Effector memory CD8-positive, alpha-beta T cell (primary cell): ENCODE results near the gene APOBEC3F.
"Not testable (repeated sequence)": the region's sequence is repeated elsewhere in the genome, so short reads cannot be mapped to it uniquely, and the experiment has no call there.

Experiments used
- ATAC-seq: fragments of 150-1000 bp; cut with Tn5 transposase; replicated peaks from 2 replicates; pipeline ENCODE4 v1.10.0; 2021; ENCODE audit warnings: mild to moderate bottlenecking, moderate library complexity
- DNase-seq, 3 experiments: peaks; one replicate each; pipeline ENCODE4 v3.0.0; 2021
- H3K27ac Mint-ChIP-seq, 2 donors: one replicate each; pipeline ENCODE4 v1.8.0; 2022; ENCODE audit warnings: mild to moderate bottlenecking in 2 of 2, mixed read lengths in 2 of 2, moderate library complexity in 2 of 2
- H3K27me3 Mint-ChIP-seq, 2 donors: one replicate each; pipeline ENCODE4 v1.8.0; 2022; ENCODE audit warnings: mixed read lengths in 2 of 2
- H3K36me3 Mint-ChIP-seq: one replicate; pipeline ENCODE4 v1.8.0; 2022; ENCODE audit warnings: mild to moderate bottlenecking, moderate library complexity, mixed read lengths; ENCODE audit not compliant: insufficient read depth
- H3K4me1 Mint-ChIP-seq, 2 donors: one replicate each; pipeline ENCODE4 v1.8.0; 2022; ENCODE audit warnings: low read depth in 2 of 2, mixed read lengths in 2 of 2
- H3K4me3 Mint-ChIP-seq, 2 donors: one replicate each; pipeline ENCODE4 v1.8.0; 2022; ENCODE audit warnings: mild to moderate bottlenecking in 2 of 2, mixed read lengths in 2 of 2, moderate library complexity in 2 of 2
- H3K9me3 Mint-ChIP-seq, 2 donors: one replicate each; pipeline ENCODE4 v1.8.0; 2022; ENCODE audit warnings: mixed read lengths in 2 of 2

The APOBEC3F gene

GRCh38 chr22:39039306-39040126 lies 1.1 kb upstream of the APOBEC3F start:
- ATAC-seq (no peak), DNase-seq (no peak)
- Mint-ChIP-seq H3K27ac (peak overlapping the region; percentile 92 to 94), H3K9me3 (no peaks in the 10 kb centered on the region), H3K27me3 (no peaks in the 10 kb centered on the region), H3K4me3 (peak overlapping the region; percentile 87 to 90), H3K36me3 (peaks cover 29% of the 10 kb centered on the region), H3K4me1 (peaks cover 28% of the 10 kb centered on the region in 2 donors)

- not testable (repeated sequence) for ATAC-seq, DNase-seq, H3K9me3 Mint-ChIP-seq, H3K27me3 Mint-ChIP-seq
- Mint-ChIP-seq H3K4me1 (peaks cover 31 to 32% of the 10 kb centered on the region in 2 donors), H3K4me3 (peak overlapping the region; percentile 87 to 90), H3K36me3 (peaks cover 29% of the 10 kb centered on the region), H3K27ac (peak overlapping the region; percentile 92 to 94)
Observed at GRCh38 chr22:39040155-39040537, 518 bp upstream of the APOBEC3F start.

GRCh38 chr22:39041908-39042307 lies 1.2 kb downstream of the APOBEC3F start:
- H3K4me3 Mint-ChIP-seq: peak overlapping the region; percentile 87 to 90
- peaks cover 36% of the 10 kb centered on the region for H3K36me3 Mint-ChIP-seq
- H3K27me3 Mint-ChIP-seq: no peaks in the 10 kb centered on the region
- DNase-seq: no peak
- ATAC-seq: no peak
- H3K4me1 Mint-ChIP-seq: peaks cover 47% of the 10 kb centered on the region in 2 donors
- peak overlapping the region; percentile 92 to 94 for H3K27ac Mint-ChIP-seq
- H3K9me3 Mint-ChIP-seq: no peaks in the 10 kb centered on the region

GRCh38 chr22:39043063-39043462 lies 2.4 kb downstream of the APOBEC3F start:
- Mint-ChIP-seq H3K4me1 (peaks cover 47% of the 10 kb centered on the region in 2 donors), H3K27ac (peak overlapping the region; percentile 92 to 94), H3K36me3 (peaks cover 36% of the 10 kb centered on the region)
- not testable (repeated sequence) for H3K9me3 Mint-ChIP-seq, H3K4me3 Mint-ChIP-seq, H3K27me3 Mint-ChIP-seq, DNase-seq, ATAC-seq

GRCh38 chr22:39045136-39045535 lies 4.5 kb downstream of the APOBEC3F start:
- H3K4me3 Mint-ChIP-seq, H3K27me3 Mint-ChIP-seq, ATAC-seq, H3K9me3 Mint-ChIP-seq, DNase-seq: not testable (repeated sequence)
- Mint-ChIP-seq H3K36me3 (peaks cover 36% of the 10 kb centered on the region), H3K4me1 (peaks cover 35 to 37% of the 10 kb centered on the region in 2 donors), H3K27ac (peak overlapping the region; percentile 60 to 86)

- peak overlapping the region in 1 of 2 donors; percentile 32 for H3K27ac Mint-ChIP-seq
- not testable (repeated sequence) for H3K4me3 Mint-ChIP-seq, ATAC-seq, H3K9me3 Mint-ChIP-seq, DNase-seq, H3K27me3 Mint-ChIP-seq
- peaks cover 12% of the 10 kb centered on the region for H3K36me3 Mint-ChIP-seq
- H3K4me1 Mint-ChIP-seq: peaks cover 19 to 23% of the 10 kb centered on the region in 2 donors
Observed at GRCh38 chr22:39049486-39049885, 8.8 kb downstream of the APOBEC3F start.

GRCh38 chr22:39051844-39052495 lies 11.3 kb downstream of the APOBEC3F start:
- peak overlapping the region in 1 of 2 donors; percentile 69 for H3K27ac Mint-ChIP-seq
- not testable (repeated sequence) for H3K27me3 Mint-ChIP-seq

GRCh38 chr22:39055658-39056057 lies 15.0 kb downstream of the APOBEC3F start:
- H3K9me3 Mint-ChIP-seq: no peaks in the 10 kb centered on the region
- no peak overlapping the region for H3K4me3 Mint-ChIP-seq
- H3K27me3 Mint-ChIP-seq: no peaks in the 10 kb centered on the region
- ATAC-seq (no peak), DNase-seq (no peak)
- H3K36me3 Mint-ChIP-seq: peaks cover 5% of the 10 kb centered on the region
- no peak overlapping the region for H3K27ac Mint-ChIP-seq
- H3K4me1 Mint-ChIP-seq: peaks cover 0 to 2% of the 10 kb centered on the region in 2 donors

More at GRCh38 chr22:39051844-39052495, 11.3 kb downstream of the APOBEC3F start:
- H3K36me3 Mint-ChIP-seq, H3K4me3 Mint-ChIP-seq, H3K4me1 Mint-ChIP-seq, H3K9me3 Mint-ChIP-seq, DNase-seq, ATAC-seq: not testable (repeated sequence)

GRCh38 chr22:39061290-39061689 lies 20.6 kb downstream of the APOBEC3F start:
- not testable (repeated sequence) for H3K4me1 Mint-ChIP-seq, ATAC-seq, DNase-seq, H3K4me3 Mint-ChIP-seq, H3K27me3 Mint-ChIP-seq, H3K36me3 Mint-ChIP-seq, H3K9me3 Mint-ChIP-seq, H3K27ac Mint-ChIP-seq

GRCh38 chr22:39061951-39062350 lies 21.3 kb downstream of the APOBEC3F start:
- H3K36me3 Mint-ChIP-seq, H3K27me3 Mint-ChIP-seq, H3K9me3 Mint-ChIP-seq, H3K4me1 Mint-ChIP-seq, H3K27ac Mint-ChIP-seq, DNase-seq, H3K4me3 Mint-ChIP-seq, ATAC-seq: not testable (repeated sequence)

- not testable (repeated sequence) for H3K4me3 Mint-ChIP-seq, H3K4me1 Mint-ChIP-seq, H3K27me3 Mint-ChIP-seq, DNase-seq, H3K36me3 Mint-ChIP-seq, H3K9me3 Mint-ChIP-seq
- peak; percentile 29 for ATAC-seq
- H3K27ac Mint-ChIP-seq: peak overlapping the region in 1 of 2 donors; percentile 33
Observed at GRCh38 chr22:39063904-39064303, 23.2 kb downstream of the APOBEC3F start.

GRCh38 chr22:39066442-39067276 lies 26.0 kb downstream of the APOBEC3F start:
- H3K9me3 Mint-ChIP-seq, H3K4me3 Mint-ChIP-seq, DNase-seq, H3K4me1 Mint-ChIP-seq, H3K36me3 Mint-ChIP-seq, H3K27me3 Mint-ChIP-seq, ATAC-seq, H3K27ac Mint-ChIP-seq: not testable (repeated sequence)

- Mint-ChIP-seq H3K4me1 (peaks cover 3 to 5% of the 10 kb centered on the region in 2 donors), H3K4me3 (no peak overlapping the region), H3K36me3 (no peaks in the 10 kb centered on the region), H3K9me3 (no peaks in the 10 kb centered on the region), H3K27me3 (no peaks in the 10 kb centered on the region), H3K27ac (no peak overlapping the region)
- no peak for DNase-seq
- ATAC-seq: no peak
Observed at GRCh38 chr22:39068033-39068785, 27.5 kb downstream of the APOBEC3F start.
